SK-MEL-5 (cell line): ENCODE measurements around the gene FAM222A. TPM values are rescaled to one million over a fixed set of nuclear protein-coding genes. Genes with fewer than 3 reads are reported as not detected.

ENCODE experiments used
- DNase-seq: peaks from one replicate; pipeline ENCODE4 v3.0.0-alpha.2; 2016; ENCODE audit warnings: low read depth, low spot score
- in situ Hi-C: cut with HindIII; loops from 2 replicates; pipeline ENCODE4 v1.10.0; 2016; ENCODE audit warnings: low sequenced_read_pairs, high pct_unique_total_duplicates, low pct_unique_long_range_greater_than_20kb
- total RNA-seq: library from RNA; depleted of rRNA; stranded (reverse); fragments of >200 nt; shearing (Covaris generic); gene quantifications from 2 replicates; pipeline ENCODE4 v1.2.3, GENCODE V29; 2014

Gene FAM222A
- total RNA-seq, 1 experiment from 2014 or later, result 8.9 TPM

DNA sequence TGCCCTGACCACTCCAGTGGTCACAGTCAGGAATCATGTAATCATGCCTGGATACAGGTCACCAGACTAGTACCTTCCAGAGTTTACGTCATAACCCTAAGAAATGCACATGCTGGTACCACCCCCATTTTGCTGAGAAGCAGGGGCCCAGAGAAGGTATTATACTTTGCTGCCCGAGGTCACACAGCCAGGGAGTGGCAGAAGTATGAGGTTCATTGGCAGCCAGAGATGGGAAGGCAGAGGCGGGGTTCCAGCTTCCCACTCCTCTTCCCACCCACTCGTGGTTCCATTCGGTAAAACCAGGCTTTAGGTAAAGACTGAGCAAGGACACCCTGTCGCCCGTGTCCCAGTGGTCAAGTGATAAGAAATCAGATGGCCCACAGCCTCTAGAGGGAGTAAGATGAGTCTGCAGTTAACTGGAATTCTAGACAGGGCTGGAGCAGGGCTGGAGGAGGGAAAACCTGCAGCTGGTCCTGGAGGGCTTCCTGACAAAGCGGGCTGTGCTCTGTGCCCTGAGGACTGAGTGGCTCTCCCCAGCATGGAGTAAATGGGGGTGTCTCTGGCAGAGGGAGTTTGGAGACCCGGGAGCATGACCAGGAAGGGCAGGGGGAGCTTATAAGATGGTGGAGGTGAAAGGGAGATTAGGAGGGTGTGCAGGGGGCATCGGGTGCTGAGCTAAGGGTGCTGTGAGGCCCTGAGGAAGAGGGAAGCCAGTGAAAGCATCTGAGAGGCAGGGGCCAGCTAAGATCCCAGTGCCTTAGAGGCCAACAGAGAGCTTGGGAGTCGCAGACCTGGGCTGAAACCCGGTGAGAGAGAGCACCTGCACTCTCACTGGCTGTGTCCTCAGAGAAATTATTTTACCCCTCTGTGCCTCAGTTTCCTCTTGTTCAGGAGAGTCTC is 5.7 kb downstream of the FAM222A start:
- in situ Hi-C loops, result no loop called here
- peak; percentile 54 for DNase-seq

DNA sequence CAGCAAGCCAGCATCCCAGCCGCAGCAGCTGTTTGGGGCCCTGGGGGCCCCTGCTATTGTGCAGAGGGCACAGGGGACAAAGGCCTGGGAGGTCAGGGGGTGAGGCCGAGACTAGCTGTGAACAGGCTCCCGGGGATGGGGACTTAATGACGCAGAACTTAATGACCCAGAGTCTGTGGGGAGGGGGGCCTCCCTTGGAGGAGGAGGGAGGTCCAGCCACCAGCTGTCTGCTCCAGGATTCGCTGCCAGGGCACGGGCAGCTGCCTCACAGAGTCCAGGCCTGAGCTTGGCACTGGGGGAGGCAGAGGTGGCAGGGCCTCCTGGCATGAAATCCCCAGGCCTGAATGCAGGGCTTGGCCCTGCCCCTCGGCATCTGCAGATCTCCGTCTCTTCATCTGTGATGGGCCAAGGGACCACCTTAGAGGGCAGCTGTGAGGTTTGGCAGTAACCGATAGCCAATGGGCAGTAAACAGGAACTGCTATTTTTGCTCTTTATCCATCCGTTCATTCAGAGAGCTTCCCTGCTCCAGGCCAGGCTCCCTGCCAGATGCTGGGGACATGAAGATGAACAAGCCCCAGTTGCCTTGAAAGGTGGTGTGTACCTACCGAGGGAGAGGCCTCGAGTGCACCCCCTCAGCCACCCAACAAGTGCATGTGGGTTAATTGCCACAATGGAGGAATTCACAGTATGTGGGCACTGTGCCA is 6.7 kb downstream of the FAM222A start:
- DNase-seq, result no peak
- in situ Hi-C loops, result no loop called here

DNA sequence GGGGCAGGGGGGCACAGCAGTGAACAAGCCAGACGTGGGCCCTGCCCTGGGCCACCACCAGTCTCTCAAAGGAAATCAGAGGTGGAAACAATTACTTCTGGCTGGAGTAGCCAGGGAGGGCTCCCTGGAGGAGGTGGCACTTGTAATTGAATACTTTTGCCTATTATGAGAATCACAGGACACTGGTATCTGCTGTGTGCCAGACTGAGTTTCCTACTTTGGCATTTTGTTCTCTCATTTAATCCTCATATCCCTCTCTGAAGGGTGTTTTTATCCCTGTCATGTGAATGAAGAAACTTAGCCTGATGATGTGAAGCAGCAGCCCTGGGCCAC is 7.2 kb downstream of the FAM222A start:
- in situ Hi-C loops, result no loop called here
- DNase-seq, result no peak

DNA sequence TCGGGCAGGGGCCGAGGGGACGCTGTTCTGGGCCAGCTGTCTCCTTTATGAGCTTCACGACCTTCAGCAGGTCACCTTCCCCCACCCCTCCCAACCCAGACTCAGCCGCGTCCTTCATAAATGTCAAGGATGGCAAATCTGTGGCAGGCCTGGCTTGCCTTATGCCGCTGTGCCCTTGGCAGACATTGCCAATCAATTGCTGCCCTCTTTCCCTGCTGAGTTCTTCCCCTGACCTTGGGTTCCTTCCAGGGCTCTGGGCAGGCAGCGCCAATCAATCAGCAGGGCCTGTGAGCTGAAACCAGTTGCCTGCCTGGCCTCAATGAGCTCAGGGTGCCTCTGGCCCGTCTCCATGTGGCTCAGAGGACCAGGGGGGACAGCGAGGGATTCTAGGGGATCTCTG is 7.7 kb downstream of the FAM222A start:
- in situ Hi-C loops, result no loop called here
- DNase-seq, result peak; percentile 23

DNA sequence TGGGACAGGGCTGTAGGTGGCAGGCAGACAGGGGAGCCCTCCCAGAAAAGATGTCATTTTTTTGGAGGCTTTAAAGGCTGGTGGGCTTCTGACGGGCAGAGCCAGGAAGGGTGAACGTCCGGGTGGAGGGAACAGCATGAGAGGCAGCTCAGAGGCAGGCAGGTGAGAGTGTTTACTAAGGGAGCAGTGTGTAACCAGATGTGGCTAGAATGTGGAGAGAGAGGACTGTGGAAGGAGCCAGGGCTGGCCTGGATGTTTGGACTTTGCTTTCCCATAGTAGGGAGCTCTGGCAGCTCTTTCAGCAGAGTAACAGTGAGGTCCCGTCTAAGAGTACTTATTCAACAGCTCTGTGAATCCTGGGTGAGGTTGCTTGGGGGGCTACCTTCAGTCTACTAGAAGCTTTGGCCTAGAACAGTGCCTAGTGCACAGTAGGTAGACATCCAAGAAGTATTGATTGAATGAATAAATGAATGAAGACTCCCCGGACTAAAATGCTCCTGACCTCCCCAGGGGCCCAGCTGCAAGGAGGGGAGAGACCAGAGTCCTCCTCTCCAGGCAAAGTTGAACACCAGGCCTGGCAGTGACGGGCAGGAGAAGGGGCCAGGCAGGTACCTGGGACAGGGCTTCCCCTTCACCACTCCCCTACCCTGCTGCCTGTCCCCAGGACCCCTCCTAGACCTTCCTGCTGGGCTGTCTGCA is 8.5 kb downstream of the FAM222A start:
- in situ Hi-C loops, result no loop called here
- DNase-seq, result no peak

DNA sequence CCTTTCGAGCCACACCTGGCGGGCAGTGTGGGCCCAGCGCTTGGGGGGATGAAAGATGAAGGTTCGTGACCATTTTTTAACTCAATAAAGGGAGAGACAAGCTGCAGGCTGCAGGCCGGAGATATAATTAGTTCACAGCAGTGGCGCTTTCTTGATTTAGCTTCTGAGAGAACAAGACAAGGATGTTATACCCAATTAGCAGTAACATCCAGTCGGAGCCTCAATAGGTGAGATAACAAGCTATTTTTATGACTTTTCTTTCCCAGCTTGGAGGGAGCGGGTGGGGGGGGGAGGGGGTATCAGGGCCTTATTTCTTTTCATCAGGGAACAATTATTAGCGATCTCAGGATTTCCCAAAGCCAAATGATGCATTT is 9.1 kb downstream of the FAM222A start:
- no peak for DNase-seq
- in situ Hi-C loops, result no loop called here

DNA sequence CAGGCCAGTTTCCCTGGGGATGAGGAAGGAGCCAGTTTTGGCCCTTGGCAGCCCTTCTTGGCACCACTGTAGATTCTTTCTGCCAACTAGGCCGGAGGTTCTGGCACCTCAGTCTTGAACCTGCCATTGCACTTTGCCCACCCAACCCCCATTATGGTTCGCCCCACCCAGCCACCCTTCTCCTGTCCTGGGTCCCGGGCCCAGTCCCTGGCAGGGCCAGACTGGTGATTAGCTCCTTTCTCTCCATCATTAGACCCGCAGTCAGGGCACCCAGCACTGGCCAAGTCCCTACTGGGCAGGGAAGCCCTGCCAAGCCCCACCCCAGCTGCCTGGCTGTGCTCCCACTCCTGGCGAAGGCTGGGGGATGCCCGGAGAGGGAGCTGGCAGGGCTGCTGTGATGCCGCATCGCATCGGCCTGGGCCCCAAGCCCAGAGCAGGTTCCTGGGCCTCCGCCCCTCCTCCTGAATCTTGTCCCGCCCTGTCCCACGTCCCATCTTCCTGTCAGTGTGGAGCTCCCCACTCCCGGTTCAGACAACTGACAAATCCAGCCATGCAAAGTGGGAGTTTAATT is 9.8 kb downstream of the FAM222A start:
- in situ Hi-C loops, result no loop called here
- no peak for DNase-seq

DNA sequence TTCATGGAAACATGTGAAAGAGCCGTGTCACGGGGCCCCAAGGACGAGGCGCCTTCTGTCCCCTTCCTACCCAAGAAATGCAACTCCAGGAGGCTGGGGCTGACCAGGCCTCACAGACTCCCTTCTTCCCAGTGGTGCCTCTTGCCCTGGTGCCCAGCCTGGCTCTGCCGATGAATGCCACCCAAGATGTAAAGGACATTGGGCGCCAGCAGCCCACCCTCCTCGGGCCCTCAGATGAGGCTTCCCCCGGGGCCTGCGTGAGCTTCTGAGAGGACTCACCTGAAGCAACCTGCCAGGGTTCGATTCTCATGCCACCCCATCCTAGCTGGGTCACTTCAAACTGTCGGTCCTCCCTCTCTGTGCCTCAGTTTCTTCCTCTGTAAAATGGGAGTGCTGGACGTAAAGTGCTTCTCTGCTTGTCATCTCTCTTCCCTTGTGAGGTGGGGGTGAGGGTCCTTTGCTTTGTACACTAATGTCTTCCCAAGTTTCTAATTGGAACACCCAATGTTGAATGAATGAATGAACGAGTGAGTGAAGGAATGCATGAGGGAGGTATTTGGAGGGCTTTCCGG is 10.8 kb downstream of the FAM222A start:
- in situ Hi-C loops, result no loop called here
- DNase-seq, result no peak

DNA sequence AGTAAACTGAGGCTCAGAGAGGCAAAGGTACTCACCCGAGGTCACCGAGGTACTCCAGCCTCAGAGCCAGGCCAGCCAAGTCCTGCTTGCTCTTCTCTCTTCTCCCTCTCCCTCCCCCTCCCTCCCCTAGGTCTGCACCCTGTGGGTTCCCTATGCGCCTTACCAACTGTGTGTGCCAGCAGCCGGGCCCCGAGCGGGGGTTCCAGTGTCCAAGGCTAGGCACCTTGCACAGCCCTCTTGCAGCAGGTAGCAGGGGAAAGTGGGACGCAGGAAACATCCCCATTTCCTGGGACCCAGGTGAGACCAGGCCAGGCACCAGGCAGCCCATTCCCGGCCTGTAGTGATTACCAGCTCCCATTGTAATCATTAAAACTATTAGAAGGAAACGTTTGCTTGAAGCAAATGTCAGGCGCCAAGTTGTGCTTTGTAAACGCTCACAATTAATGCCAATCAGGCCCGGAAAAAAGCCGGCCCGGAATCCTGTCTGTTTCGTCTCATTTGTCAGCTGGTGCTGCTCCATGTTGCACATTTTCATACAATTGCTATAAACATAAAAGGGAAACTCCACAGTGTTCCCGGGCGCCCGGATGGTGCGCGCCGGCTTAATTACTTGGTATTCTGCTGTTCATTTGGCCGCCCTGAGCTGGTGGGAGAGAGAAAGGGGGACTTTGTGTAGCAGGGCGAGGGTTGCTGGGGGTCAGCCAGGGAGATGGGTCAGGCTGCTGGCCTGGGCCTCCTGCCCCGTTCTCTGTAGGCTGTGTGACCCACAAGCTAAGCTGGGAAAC is 11.9 kb downstream of the FAM222A start:
- DNase-seq, result no peak
- in situ Hi-C loops, result no loop called here

DNA sequence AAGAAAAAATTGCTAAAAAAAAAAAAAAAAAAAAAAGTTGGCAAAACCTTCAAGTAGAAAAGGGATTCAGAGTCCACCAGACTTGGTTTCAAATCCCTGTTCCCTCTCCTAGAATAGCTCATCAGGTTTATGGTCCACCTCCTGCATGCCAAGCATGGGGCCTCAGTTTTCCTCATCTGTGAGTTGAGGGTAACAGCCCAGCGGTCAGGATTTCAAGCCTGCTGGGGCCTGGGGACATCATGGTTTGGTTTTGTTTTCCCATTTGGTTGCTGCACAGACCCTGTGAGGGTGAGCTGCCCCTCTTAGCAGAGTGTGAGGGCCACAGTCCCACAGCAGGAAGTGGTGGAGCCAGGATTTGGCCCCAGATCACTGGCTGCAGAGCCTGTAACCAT is 12.5 kb downstream of the FAM222A start:
- in situ Hi-C loops, result no loop called here
- DNase-seq, result no peak

DNA sequence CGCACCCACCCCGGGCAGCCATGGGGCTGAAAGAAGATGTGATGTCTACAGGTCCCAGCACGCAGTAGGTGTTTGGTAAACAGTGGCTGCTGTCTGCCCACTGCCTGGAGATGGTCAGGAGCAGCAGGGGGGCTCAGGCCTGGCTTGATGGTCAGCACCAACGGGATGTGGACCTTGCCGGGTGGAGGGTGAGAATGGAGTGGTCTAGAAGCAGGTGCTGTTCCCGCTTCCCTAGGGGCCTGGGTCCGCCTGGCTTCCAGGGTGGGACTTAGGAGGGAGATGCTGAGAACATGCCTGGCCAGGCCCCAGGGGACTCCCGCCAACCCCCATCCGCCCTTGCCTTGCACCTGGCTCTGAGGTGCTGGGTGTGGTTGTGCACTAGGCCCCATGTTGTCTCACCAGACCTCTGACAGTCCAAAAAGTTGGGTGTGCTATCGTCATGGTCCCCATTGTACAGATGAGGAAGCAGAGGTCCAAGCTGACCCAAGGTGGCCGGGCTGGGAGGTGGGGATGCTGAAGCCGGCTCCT is 12.9 kb downstream of the FAM222A start:
- in situ Hi-C loops, result no loop called here

DNA sequence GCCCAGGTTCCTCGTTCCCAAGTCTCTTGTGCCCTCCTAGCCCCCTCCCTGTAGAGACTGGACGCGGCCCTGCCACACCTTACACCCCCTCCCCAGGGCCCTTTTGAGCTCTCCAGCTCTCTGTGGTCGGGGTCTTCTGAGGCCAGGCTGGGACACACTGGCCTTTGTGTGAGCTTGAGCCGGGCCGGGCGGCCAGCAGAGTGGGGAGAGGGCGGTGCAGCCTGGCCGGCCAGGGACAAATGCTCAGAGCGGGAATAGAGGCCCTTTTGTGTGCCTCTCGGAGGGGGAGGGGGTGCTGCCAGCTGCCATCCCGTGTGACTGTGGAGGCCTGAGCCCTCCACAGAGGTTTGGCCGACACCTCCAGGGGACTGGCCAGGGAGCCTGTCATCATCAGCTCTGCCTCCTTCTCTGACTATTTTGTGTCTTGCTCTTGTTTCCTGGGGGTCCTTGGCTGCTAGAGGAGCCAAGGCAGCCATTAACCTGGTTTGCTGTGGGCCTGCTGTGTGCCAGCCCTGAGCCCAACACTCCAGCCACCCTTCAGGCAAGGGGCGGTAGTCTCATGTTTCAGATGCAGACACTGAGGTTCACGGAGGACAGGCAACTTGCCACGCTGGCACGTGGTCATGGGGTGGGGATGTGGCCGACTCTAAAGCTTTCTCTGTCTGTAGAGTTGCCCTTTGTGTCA is 13.6 kb downstream of the FAM222A start:
- in situ Hi-C loops, result no loop called here
- DNase-seq, result peak; percentile 91

More for the DNA sequence above, 12.9 kb downstream of the FAM222A start:
- no peak for DNase-seq

DNA sequence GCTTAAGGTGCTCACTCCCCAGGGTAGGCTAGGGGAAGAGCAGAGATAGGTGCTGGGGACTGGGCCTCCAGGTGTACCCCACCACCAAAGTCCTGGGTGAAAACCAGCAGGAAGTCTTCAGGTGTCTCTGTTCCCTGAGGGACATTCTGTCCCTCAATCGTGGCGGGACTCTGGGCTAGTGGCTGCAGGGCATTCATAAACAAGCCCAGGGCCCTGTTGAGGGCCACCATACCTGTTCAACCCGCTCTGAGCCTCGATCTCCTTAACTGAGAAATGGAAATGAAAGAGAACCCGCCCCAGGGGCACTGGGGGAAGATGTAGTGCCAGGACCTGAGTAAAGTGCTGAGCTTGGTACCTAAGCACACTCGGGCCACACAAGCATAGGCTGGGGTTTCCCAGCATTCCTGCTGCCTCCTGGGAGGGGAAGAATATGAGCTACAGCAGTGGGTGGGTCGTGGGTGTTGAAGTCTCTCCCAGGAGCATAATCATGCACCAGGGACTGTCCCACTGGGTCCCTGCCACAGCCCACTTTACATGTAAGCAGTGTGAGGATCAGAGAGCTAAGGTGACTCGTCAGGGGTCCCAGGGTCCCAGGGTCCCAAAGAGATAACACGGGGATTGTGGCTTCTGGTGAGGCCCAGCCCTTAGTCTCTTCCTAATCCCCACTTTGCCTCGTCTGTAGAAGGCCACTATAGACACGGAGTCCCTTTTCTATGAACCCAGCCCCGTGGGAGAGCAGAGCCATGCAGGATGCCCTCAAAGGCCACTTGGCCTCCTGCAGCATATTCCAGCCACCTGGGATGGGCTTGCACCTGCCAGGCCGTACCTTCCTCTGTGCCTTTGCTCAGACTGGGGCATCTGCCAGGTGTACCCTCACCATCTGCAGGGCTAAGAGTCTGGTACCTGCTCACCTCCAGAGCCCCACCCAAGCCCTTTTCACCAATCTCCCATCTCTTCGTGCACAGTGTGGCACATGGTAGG is 14.4 kb downstream of the FAM222A start:
- in situ Hi-C loops, result no loop called here

DNA sequence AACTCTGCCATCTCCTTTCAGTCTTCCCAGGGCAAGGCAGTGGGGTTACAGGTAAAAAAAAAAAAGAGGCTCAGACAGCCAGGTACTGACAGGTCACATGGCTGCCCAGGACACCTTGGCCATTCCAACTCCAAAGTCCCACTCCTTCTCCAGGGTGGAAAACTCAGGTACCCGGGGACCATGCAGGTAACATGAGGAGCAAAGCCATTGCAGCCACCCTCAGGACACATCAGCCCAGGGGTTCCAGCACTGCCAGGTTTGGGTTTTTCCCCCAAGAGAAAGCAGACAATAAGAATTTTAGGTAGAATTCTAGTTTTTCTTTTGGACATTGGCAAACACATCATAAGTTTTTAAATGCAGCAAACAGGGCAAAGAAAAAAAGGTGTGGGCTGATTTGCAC is 15.3 kb downstream of the FAM222A start:
- DNase-seq, result no peak

More for the DNA sequence above, 14.4 kb downstream of the FAM222A start:
- no peak for DNase-seq

DNA sequence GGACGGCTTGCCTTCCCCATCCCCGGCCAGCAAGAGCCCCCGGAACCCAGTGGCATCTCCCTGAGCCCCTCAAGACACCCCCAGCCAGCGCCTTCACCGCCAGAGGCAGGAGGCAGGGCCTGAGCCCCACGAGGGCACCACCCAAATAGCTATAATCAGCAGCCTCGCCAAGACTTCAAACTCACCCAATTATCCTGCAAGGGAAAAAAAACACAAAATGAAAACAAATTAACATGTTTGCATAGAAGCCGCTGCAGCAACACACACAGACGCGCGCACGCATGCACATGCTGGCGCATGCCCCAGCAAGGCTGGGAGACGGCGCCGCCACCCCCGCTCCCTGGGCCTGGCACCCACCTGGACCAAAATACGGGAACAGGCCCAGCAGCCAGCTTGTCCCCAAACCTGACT is 15.8 kb downstream of the FAM222A start:
- in situ Hi-C loops, result no loop called here
- no peak for DNase-seq

More for the DNA sequence above, 15.3 kb downstream of the FAM222A start:
- in situ Hi-C loops, result no loop called here
